Lung (tissue), 12 donors: Measurements from ENCODE around the gene HSF2BP. TPM values are rescaled to one million over a fixed set of nuclear protein-coding genes. Genes with fewer than 3 reads are reported as not detected.

Experiments
- ATAC-seq: fragments of 200-7000 bp; cut with Tn5 transposase; one replicate; pipeline ENCODE4 v1.9.1; 2020; ENCODE audit warnings: moderate number of reproducible peaks; ENCODE audit not compliant: insufficient read depth, low FRiP score
- DNase-seq, 3 donors: peaks; one replicate each; pipeline ENCODE4 v3.0.0-alpha.2; 2013 to 2017
- H3K27ac ChIP-seq, 2 donors: one replicate each; pipeline ENCODE4 v1.5.1; 2013; ENCODE audit warnings: mild to moderate bottlenecking in 2 of 2, moderate library complexity in 2 of 2, control low read depth in 1 of 2, inconsistent platforms in 1 of 2, low read depth in 1 of 2, low read length in 1 of 2
- H3K27me3 ChIP-seq, 3 donors: one replicate each; pipeline ENCODE4 v1.5.1; 2013; ENCODE audit warnings: low read length in 2 of 3; ENCODE audit not compliant: control insufficient read depth in 3 of 3, insufficient read depth in 3 of 3
- H3K36me3 ChIP-seq, 4 donors: one replicate each; pipeline ENCODE4 v1.5.1; 2013; ENCODE audit warnings: low read length in 4 of 4, mild to moderate bottlenecking in 1 of 4, moderate library complexity in 1 of 4; ENCODE audit not compliant: control insufficient read depth in 4 of 4, insufficient read depth in 4 of 4
- H3K4me1 ChIP-seq, 5 donors: one replicate each; pipeline ENCODE4 v1.5.1; 2013; ENCODE audit warnings: low read length in 5 of 5, mild to moderate bottlenecking in 2 of 5, moderate library complexity in 1 of 5; ENCODE audit not compliant: control insufficient read depth in 5 of 5, insufficient read depth in 5 of 5
- H3K4me3 ChIP-seq: one replicate; pipeline ENCODE4 v1.5.1; 2013; ENCODE audit warnings: mild to moderate bottlenecking, control low read depth, moderate library complexity
- H3K9ac ChIP-seq, 2 donors: one replicate each; pipeline ENCODE4 v1.5.1; 2013; ENCODE audit warnings: low read length in 2 of 2, control low read depth in 1 of 2; ENCODE audit not compliant: insufficient read depth in 1 of 2
- H3K9me3 ChIP-seq, 4 donors: one replicate each; pipeline ENCODE4 v1.5.1; 2013; ENCODE audit warnings: low read length in 3 of 4, mild to moderate bottlenecking in 1 of 4, moderate library complexity in 1 of 4; ENCODE audit not compliant: control insufficient read depth in 4 of 4, insufficient read depth in 3 of 4
- CTCF ChIP-seq: IDR thresholded peaks from 2 replicates; pipeline ENCODE4 v1.5.1; 2012; ENCODE audit warnings: mild to moderate bottlenecking; ENCODE audit errors: control extremely low read depth, extremely low read depth
- WGBS, 2 donors: extraction: QIAGEN DNeasy Blood & Tissue Kit; methylation state at CpG; one replicate each; pipeline ENCODE4 v1.1.7; 2013; 5-methylcytosine and 5-hydroxymethylcytosine counted together
- polyA plus RNA-seq, 2 donors: library from polyadenylated mRNA; stranded (reverse); fragments of 200-250 nt; gene quantifications; one replicate each; pipeline ENCODE4 v1.2.1, GENCODE V29; 2013
- total RNA-seq, 2 donors: library from RNA; depleted of rRNA in 1 of 2; stranded (reverse); fragments of >200 nt in 1 of 2; gene quantifications; one replicate each; pipeline ENCODE4 v1.2.1, GENCODE V29; 2014 to 2021
- donor health status: control.
- donor health status: control.
- donor health status: Bipolar disorder and iron deficiency.
- donor health status: healthy.
- donor health status: DM: yes; HTN: yes; CAD: no.

HSF2BP gene
- total and polyA plus RNA-seq, 4 donors = 0.46 to 0.71 (median 0.57) TPM

DNA sequence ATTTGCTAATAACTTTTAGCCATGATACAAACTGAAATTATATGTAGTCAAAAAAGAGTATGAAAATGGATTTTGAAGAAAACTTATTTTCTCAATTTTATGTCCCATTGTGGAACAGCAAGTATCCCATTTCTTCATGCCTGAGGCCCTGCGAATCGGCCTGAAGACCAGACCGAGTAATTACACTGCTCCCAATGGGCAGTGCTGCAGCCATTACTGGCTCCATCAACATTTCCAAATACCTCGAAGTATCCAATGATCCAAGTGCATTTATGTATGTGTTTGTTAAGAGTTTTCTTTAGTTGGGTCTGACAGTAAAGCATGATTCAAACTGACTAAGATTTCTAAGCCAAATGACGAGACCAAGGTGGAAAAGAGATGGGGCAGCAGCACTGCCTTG, 44.4 kb downstream of the HSF2BP start:
- Histone ChIP-seq H3K4me3 (no peak overlapping the region), H3K9me3 (peaks cover 0 to 6% (median 0%) of the 10 kb centered on the region in 4 donors), H3K4me1 (peaks cover 0 to 33% (median 7%) of the 10 kb centered on the region in 5 donors), H3K27me3 (no peaks in the 10 kb centered on the region), H3K9ac (no peak overlapping the region), H3K27ac (no peak overlapping the region), H3K36me3 (no peaks in the 10 kb centered on the region)
- DNase-seq (no peak), ATAC-seq (no peak)
- WGBS, 2 donors = 94 to 97% methylated on average over 5 of the region's 5 CpGs
- no peak for TF ChIP-seq CTCF

DNA sequence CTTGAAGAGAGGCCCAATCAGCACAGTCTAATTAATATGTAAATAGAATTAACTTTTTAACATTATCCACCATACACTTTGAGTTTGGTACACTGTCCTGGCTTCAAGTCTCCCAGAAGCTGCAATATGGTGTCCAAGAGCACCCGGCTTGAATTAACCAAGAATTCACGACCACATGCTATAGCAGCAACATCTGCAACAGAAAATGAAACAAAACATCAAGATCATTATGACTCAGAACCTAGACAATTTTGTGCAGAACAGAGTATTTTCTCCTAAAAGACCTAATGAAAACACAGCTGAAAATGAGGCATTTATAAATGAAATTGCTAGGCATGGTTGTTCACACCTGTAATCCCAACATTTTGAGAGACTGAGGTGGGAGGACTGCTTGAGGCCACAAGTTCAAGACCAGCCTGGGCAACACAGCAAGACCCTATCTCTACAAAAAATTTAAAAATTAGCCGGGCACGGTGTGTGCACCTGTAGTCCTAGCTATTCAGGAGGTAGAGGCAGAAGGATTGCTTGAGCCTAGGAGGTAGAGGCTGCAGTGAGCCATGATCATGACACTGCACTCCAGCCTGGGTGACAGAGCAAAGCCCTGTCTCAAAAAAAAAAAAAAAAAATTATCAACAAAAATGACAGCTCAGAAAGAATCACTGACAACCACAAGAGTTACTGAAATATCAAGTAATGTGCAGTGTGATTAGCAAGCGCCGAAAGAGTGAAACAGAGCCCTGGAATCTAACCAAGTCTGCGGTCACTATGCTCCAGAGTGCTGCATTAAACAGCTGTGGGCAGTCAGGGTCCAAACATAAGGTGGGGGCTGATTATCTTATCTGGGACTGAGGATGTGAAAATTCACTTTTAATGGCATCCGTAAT, 45.3 kb downstream of the HSF2BP start:
- Histone ChIP-seq H3K9ac (no peak overlapping the region), H3K4me3 (no peak overlapping the region), H3K27ac (no peak overlapping the region), H3K36me3 (no peaks in the 10 kb centered on the region), H3K27me3 (no peaks in the 10 kb centered on the region), H3K4me1 (peaks cover 2 to 41% (median 12%) of the 10 kb centered on the region in 5 donors), H3K9me3 (no peaks in the 10 kb centered on the region)
- 88 to 94% methylated on average over 8 of the region's 8 CpGs for WGBS, 2 donors
- peak; percentile 63 to 84 (median 74) for DNase-seq
- no peak for TF ChIP-seq CTCF
- ATAC-seq = no peak

- peak; percentile 55 for ATAC-seq
- Histone ChIP-seq H3K36me3 (no peaks in the 10 kb centered on the region), H3K9me3 (no peaks in the 10 kb centered on the region), H3K9ac (peak overlapping the region in 1 of 2 donors; percentile 3), H3K27me3 (no peaks in the 10 kb centered on the region), H3K27ac (peak overlapping the region in 1 of 2 donors; percentile 16), H3K4me3 (no peak overlapping the region), H3K4me1 (peaks cover 2 to 42% (median 12%) of the 10 kb centered on the region in 5 donors)
- peak; percentile 29 for TF ChIP-seq CTCF
- 41 to 53% methylated on average over 8 of the region's 8 CpGs for WGBS, 2 donors
- DNase-seq = peak; percentile 80 to 90 (median 89)
Observed at GRCh38 chr21:43611598-43612369, 47.5 kb downstream of the HSF2BP start.
